Cardiac septum (tissue), 1 donor: ENCODE results near the gene GLIS1. TPM values are rescaled to one million over a fixed set of nuclear protein-coding genes. Genes with fewer than 3 reads are reported as not detected.
"Not testable (repeated sequence)": the region's sequence is repeated elsewhere in the genome, so short reads cannot be mapped to it uniquely, and the experiment has no call there.

ENCODE experiments used
- DNase-seq: peaks from one replicate; pipeline ENCODE4 v3.0.0-alpha.2; 2020; ENCODE audit warnings: low spot score
- intact Hi-C: fragments of 100-400 bp; cut with DNase I; formaldehyde crosslinking; loops from one replicate; pipeline ENCODE4 v1.14.0; 2022
- long read RNA-seq: library from polyadenylated mRNA; unstranded; transcript quantifications from one replicate; pipeline ENCODE4 v2.0.0, GENCODE V29; 2021
- total RNA-seq: library from RNA; stranded (reverse); fragmentation: NEBNext Ultra II Directional; extraction: Animal tissue kit (Norgen Biotek cat#: 25700); gene quantifications from one replicate; pipeline ENCODE4 v1.2.1, GENCODE V29; 2021
- donor health status: DM: no; HTN: no; CAD: no.

GLIS1 gene
- total RNA-seq = 0.30 TPM
- long read RNA-seq, partial matches to known transcripts = 0 of 2 reads
- long read RNA-seq, other reads (novel, unspliced or antisense) = 2 of 2 reads

DNA sequence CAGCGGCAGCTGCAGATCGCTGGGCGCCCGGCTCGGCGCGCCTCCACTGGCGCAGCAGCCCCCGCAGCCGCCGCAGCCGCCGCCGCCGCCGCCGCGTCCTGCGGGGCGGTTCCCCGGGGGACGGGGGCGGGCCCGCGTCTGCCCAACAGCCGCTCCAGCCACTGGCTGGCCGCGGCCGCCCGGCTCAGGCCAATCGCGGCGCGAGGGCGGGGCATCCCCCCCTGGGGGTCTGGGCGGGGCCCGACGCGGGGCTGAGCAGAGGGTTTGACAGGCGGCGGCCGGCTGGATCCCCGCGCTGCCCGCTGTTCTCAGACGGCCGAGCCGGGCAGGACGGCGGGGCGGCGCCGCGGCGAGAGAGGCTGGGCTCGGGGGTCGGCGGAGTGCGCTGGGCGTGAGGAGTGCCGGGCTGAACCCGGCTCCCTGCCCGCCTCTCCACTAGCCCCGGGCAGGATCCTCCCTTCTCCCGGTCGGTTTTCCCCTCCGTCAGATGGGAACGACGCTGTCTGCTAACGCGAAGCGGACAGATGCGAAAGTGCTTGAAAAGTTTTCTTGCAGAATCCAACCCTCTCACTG is at the start of gene GLIS1:
Gene GLIS1, minus strand, starts transcription at position 56 of the 573 bp plus-strand sequence. CDS start 1,100 bp downstream, outside the sequence.
- intact Hi-C loops = loop anchor here (5.0 kb wide), 1 partner anchor 147 kb away; no protein-coding TSS in a partner anchor
- DNase-seq = peak; percentile 88

GRCh38 chr1:53787655-53788054 is 48.7 kb upstream of the GLIS1 start:
- no peak for DNase-seq
- intact Hi-C loops = no loop called here

DNA sequence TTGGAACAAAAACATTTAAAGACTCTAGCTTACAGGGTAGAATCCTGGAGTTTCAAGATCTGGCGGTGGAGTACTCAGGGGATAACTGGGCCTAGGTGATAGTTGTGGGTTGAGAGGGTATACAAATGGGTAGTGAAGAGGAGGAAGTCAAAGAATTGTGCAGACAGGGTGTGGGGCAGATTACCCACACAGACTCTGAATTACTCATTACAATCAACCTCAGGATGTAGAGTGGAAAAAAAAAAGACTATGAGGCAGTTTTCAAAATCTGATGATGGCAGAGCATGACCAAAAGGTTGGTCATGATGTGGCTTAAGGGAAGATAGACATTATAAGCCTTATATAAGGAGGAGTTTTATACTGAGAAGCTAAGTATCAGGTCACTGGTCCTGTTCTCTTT is 44.1 kb upstream of the GLIS1 start:
- DNase-seq = no peak
- intact Hi-C loops = no loop called here

- intact Hi-C loops = no loop called here
- no peak for DNase-seq
Measured at GRCh38 chr1:53781654-53782053, 42.7 kb upstream of the GLIS1 start.

DNA sequence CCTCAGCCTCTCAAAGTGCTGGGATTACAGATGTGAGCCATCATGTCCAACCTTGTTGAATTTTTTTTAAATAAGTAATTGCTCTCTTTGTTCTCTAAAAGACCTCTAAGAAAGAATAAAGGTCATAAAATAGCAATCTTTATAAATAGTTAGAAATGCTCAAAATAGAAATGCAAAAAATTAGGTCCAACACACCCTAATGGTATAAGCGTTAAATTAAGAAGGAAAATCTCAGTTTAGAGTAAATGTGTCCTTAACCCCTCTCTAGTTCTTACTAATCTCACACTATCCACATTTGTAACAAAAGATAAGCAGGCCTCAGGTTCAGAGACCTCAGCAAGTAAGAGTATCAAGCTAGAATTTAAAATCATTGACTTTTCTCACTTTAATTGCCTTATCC is 38.3 kb upstream of the GLIS1 start:
- intact Hi-C loops = no loop called here
- no peak for DNase-seq

- intact Hi-C loops = no loop called here
- DNase-seq = no peak
Measured at GRCh38 chr1:53771648-53772047, 32.7 kb upstream of the GLIS1 start.

- intact Hi-C loops = no loop called here
Measured at GRCh38 chr1:53769780-53770179, 30.8 kb upstream of the GLIS1 start.

DNA sequence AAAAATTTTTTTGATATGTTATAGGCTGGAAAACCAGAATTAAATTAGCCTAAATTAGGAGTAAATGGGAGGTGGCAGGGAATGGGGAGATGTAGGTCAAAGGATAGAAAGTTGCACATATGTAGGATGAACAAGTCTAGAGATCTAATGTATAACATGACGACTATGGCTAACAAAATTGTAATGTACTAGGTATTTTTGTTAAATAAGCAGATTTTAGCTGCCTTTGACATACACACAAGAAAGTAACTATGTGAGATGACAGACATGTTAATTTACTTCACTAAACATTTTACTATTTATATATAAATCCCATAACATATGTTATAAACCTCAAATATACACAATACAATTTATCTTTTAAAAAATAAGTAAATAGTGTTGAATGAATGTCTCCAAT is 30.2 kb upstream of the GLIS1 start:
- DNase-seq = no peak
- intact Hi-C loops = no loop called here

More at GRCh38 chr1:53769780-53770179, 30.8 kb upstream of the GLIS1 start:
- DNase-seq = no peak

GRCh38 chr1:53766831-53767405 is 28.0 kb upstream of the GLIS1 start:
- intact Hi-C loops = no loop called here
- no peak for DNase-seq

- no peak for DNase-seq
- intact Hi-C loops = no loop called here
Measured at GRCh38 chr1:53766194-53766742, 27.3 kb upstream of the GLIS1 start.

- intact Hi-C loops = no loop called here
- DNase-seq = no peak
Measured at GRCh38 chr1:53765657-53766056, 26.7 kb upstream of the GLIS1 start.

GRCh38 chr1:53763911-53764310 is 24.9 kb upstream of the GLIS1 start:
- intact Hi-C loops = no loop called here
- DNase-seq = no peak

DNA sequence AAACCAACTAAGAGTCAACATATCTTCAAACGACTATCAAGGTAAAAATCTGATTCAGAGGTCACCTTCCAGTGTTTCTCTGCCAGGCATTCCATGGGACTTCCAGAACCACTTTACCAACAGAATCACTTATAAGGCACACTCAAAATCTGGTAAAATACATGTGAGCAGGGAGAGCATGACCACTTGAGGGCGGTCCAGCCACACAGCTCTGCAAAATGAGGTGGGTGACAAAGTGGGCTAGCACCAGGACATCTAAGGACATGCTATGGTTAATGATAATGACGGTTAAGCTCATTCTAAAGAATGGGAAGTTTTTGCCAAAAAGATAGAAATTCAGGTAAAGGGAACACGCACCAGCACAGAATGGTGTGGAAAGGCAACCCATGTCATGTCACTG is 24.5 kb upstream of the GLIS1 start:
- intact Hi-C loops = no loop called here
- no peak for DNase-seq

DNA sequence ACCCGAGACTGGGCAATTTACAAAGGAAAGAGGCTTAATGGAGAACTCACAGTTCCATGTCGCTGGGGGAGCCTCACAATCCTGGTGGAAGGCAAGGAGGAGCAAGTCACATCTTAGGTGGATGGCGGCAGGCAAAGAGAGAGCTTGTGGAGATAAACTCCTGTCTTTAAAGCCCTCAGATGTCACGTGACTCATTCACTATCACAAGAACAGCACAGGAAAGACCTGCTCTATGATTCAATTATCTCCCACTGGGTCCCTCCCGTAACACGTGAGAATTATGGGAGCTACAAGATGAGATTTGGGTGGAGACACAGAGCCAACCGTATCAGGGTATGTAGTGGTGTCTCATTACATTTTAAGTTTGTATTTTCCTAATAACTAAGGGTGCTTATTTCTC is 21.5 kb upstream of the GLIS1 start:
- DNase-seq, intact Hi-C loops: not testable (repeated sequence)

DNA sequence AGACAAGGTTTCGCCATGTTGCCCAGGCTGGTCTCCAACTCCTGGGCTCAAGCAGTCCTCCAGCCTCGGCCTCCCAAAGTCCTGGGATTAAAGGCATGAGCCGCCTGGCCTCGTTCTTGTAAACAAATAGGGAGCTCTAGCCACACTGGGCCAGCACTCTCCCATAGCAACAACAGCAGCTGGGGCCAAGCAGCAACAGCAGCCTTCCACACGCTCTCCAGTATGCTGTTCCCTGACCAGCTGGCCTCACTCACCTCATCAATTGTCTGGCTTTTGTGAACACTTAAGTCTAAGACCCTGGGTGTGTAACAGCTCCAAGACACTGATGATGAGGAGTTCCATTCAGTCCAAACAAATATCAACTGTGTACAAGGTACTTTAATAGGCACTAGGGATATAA is 16.9 kb upstream of the GLIS1 start:
- DNase-seq = no peak
- intact Hi-C loops = no loop called here

- intact Hi-C loops = loop anchor here (1.0 kb wide), 1 partner anchor 269 kb away; no protein-coding TSS in a partner anchor
- DNase-seq = no peak
Measured at GRCh38 chr1:53754484-53755312, 15.7 kb upstream of the GLIS1 start.

DNA sequence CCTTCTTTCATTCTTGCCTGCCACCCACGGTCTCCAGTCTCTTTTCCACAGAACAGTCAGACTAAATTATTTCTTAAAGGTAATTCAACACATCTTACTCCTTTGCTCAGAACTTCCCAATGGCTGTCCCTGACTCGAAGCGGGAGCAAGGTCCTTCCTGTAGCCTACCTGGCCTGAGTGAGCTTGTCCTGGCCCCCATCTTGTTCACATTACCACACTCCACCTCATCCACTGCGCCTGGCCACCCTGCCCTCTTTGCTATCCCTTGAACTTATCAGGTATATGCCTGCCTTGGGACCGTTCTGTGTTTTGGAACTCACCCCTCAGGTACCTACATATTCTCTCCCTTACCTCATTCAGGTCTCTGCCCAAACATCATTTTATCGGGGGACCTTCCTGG is 13.3 kb upstream of the GLIS1 start:
- intact Hi-C loops = no loop called here

GRCh38 chr1:53747841-53748240 is 8.9 kb upstream of the GLIS1 start:
- intact Hi-C loops = no loop called here
- no peak for DNase-seq

More for the DNA sequence above, 13.3 kb upstream of the GLIS1 start:
- DNase-seq = no peak

DNA sequence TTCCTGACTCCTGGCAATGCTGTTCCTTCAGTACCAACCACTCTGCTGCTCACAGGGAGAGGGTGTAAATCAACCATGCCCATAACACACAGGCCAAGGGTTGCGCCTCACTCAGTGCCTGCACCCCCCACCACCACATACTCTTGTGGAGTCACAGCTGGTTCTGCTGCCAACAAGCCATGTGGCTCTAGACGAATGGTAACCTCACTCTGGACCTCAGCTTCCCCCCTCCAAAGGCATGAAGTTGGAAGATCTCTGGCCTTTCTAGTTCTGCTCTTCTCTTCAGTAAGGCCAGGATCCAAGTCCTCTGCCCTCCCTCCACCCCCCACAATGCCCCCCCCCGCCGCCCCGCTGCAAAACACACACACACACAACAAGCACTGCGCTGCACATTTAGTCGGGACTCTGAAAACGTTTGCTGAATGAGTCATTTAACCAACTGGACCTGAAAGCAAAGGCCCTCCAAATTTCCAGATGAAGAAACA is 1.7 kb upstream of the GLIS1 start:
- intact Hi-C loops = no loop called here
- no peak for DNase-seq
